GM19035 (cell line): Measurements from ENCODE around the gene HGD.
"Not testable (repeated sequence)": the region's sequence is repeated elsewhere in the genome, so short reads cannot be mapped to it uniquely, and the experiment has no call there.

Experiments used
- ATAC-seq: cut with Tn5 transposase; IDR thresholded peaks from one replicate; pipeline ENCODE4 v1.9.1; 2021; ENCODE audit not compliant: unreplicated experiment

Gene HGD

DNA sequence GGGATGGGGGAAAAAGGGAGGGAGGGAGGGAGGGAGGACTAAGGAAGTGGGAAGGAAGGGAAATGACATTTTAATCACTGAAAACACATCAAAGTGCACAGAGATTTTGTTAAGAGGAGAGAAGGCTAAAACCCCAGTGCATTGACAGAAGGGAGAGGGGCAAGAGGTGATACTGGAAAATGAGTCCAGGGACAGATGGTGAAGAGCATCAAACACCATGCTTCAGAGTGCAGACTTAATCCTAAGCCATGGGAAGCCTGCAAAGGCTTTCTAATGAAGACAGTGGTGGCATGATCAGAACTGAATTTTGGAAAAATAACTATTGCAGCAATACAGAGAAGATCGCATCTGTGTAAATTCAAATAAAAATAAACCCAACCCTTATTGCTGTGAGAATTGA, 41.8 kb downstream of the HGD start:
- ATAC-seq = no peak

DNA sequence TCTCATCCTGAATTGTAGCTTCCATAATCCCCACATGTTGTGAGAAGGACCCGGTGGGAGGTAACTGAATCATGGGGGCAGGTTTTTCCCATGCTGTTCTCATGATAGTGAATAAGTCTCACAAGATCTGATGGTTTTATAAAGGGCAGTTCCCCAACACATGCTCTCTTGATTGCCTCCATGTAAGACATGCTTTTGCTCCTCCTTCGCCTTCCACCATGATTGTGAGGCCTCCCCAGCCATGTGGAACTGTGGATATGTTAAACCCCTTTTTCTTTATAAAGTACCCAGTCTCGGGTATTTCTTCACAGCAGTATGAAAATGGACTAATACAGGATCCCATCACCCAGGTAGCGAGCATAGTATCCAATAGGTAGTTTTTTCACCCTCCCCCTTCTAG, 43.2 kb downstream of the HGD start:
- not testable (repeated sequence) for ATAC-seq

DNA sequence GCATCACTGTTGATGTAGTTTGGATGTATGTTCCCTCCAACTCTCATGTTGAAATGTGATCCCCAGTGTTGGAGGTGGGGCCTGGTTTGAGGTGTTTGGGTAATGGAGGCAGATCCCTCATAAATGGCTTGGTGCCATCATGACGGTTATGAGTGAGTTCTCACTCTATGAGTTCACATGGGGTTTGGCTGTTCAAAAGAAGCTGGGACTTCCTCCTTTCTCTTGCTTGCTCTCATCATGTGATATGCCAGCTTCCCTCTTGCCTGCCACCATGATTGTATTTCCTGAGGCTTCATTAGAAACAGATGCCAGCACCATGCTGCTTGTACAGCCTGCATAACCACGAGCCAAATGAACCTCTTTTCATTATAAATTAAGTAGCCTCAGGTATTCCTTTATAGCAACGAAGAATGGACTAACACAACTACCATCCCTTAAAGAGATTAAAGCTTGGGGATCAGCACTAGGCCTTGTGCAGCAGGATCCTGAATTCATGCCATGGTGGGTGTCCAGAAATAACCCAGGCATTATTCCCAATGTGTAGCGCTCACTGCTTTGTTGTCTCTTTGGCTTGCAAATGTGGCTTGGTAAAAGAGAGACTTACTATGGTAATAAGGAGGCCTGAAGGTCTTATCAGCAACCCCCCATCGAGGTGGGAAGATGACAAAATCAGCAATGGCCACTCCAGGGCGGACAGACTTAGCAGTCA, 44.0 kb downstream of the HGD start:
- no peak for ATAC-seq

DNA sequence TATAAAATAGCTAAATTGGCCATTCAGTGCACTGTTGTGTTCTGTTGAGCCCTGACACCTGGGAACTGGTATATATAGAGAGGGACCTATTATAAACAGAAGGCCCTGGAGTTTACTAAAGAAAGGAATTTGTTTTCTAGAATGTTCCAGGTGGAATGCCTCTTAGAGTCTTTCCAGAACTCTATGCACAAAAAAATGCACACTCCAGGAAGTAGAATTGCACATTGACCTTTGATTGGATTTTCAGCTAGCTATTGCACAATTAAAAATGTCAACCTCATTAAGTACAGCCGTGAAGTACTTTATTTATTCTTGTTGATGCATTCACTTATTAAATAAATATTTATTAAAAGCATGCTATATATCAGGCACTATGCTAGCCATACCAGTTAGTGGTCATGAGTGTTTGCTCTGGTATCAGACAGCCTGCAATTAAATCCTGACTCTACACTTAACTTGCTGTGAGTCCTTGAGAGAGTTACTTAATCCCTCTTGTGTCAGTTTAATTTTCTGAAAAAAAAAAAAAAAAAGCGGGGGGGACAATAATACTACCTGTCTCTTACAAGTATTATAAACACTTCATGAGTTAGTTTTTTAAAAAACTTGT, 45.1 kb downstream of the HGD start:
- ATAC-seq = no peak

DNA sequence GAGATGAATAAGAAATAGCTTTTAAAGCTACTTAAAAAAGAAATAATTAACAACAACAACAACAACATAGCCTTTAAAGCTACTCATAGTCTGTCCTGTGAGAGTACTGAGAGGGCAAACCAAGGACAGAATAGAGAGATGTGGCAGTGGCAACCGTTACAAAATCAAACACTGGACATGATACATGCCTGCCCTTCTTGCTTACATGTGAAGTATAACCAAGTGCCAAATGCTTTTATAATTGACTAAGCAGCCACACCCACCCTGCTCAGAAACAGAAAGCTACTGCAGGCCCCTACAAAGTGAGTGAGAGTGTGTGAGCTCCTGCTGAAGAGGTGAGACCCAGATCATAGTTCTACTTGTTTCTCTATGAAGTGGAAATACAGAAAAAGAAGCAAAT, 47.5 kb downstream of the HGD start:
- no peak for ATAC-seq

DNA sequence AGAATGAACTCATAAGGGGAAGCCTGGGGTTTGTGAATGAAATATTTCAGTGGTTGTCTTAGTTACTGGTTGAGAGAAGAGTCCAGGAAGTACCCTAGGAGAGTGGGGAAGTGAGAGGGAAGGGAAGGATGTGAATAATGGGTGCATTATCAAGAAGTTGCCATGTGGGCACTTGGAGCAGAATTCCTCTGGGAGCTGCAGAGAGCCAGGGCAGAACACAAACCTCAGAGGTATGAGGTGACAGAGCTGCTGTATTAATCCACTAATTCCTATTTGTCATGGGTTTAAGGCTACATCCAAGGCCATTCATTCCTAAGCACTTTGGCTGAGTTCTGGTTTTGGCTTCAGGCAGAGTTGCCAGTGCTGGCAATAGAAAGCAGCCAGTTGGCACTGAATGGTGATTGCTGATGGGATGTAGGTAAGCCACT, 56.9 kb downstream of the HGD start:
- ATAC-seq = no peak

DNA sequence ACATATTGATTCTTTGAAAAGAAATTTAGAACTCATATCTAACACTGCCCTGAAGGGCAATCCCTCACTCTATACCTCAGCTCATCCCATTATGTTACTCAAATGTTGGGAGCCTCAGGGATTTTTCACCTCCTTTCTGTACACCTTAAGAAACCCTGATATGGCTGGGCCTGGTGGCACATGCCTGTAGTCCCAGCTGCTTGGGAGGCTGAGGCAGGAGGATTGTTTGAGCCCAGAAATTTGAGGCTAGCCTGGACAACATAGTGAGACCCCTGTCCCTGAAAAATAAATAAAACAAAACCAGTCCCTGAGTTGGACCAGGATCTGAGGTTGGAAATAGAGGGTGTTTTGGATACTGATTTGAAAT, 58.3 kb downstream of the HGD start:
- ATAC-seq = no peak

DNA sequence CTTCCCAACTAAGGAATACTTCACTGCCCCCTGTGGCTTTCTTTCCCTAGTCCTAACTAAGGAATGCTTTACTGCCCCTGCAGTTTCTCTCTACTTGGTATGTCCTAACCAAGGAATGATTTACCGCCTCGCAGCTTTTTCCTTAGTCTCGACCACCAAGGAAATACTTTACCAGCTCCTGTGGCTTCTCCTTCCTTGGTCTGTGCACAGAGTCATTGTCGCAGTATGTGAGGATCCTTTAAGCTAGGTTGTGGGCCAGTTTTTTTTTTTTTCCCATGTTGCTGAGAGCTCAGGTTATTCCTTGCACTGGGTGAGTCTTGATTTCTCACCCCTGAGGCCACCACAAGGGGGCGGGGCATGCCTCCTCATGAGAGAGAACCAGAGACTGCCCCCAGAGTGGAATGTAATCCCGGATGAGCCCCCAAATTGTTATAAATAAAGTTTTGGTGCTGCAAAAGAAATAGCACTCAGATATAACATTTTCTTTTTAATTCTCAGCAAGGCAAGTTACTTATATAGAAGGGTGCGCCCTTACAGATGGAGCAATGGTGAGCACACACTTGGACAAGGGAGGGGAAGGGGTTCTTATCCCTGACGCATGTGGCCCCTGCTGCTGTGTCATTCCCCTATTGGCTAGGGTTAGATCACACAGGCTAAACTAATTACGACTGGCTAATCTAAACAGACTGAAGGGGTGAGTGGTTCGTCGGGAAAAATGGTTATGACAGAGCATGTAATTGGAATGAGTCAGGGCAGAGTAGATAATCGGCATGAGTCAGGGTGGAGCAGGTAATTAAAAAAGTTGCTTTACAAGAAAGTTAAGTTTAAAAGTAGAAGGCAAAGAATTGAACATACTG, 58.9 kb downstream of the HGD start:
- no peak for ATAC-seq

DNA sequence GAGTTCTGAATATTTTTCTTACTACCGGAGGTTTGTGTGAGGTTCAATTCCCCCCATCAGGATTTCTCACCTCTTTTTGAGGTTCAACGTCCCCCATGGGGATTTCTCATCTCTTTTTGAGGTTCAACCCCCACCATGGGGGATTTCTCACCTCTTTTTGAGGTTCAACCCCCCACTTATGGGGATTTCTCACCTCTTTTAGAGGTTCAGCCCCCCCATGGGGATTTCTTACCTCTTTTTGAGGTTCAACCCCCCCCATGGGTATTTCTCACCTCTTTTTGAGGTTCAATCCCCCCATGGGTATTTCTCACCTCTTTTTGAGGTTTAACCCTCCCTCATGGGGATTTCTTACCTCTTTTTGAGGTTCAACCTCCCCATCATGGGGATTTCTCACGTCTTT, 59.6 kb downstream of the HGD start:
- ATAC-seq = no peak

DNA sequence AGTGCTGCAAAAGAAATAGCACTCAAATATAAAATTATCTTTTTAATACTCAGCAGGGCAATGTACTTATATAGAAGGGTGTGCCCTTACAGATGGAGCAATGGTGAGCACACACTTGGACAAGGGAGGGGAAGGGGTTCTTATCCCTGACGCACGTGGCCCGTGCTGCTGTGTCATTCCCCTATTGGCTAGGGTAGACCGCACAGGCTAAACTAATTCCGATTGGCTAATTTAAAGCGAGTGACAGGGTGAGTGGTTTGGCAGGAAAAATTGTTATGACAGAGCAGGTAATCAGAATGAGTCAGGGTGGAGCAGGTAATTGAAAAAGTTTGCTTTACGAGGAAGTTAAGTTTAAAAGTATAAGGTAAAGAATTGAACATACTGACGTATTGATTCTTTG, 65.3 kb downstream of the HGD start:
- not testable (repeated sequence) for ATAC-seq

DNA sequence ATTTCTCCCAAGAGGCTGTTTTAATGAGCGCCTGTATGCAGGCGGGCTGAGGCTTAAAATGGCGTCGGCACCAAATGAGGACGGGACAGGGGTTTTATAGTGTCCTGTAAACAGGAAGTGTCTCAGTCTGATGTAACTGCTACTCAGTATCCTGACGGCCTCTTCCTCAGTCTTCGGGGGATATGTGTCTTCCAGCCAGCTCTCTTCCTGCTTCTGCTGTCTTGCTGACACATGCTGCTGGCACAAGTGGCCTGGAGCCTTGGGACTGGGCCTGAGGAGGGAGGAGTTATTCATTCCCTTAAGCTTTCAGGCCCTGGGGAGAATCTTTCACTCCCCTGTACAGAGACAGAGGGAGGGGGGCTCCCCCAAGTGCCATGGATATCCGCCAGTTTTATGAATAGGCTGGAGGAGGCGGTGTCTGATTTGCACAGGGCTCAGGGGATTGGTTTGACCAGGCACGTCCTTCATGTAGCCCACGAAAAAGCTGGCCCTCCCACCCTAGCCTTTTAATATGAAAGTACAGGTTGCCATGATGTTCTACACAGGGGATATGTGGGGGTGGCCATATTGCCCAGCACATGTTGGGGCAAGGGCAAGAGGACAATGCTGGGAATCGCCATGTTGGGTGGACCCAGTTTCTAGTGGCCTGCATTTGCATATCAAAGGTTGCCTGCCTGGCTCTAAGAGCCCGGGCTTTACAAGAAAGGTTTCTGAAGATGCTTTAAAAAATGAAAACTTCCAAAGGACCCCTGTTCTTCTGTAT, 66.0 kb downstream of the HGD start:
- ATAC-seq = no peak

DNA sequence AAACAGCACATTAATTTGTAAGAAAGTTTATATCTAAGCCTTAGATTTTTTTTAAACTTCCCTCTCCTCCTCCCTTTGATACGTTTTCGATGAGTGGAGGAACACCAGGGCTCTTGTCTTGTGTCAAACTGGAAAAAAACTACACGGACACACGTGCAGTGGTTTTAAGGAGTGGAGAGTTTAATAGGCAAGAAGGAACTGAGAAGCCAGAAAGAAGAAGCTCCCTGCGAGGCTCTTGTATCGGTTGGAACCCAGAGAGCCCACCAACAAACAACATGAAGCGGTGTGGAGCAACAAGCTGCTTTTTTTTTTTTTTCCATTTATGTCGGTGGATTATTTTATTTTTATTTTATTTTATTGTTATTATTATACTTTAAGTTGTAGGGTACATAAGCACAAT, 67.3 kb downstream of the HGD start:
- no peak for ATAC-seq

DNA sequence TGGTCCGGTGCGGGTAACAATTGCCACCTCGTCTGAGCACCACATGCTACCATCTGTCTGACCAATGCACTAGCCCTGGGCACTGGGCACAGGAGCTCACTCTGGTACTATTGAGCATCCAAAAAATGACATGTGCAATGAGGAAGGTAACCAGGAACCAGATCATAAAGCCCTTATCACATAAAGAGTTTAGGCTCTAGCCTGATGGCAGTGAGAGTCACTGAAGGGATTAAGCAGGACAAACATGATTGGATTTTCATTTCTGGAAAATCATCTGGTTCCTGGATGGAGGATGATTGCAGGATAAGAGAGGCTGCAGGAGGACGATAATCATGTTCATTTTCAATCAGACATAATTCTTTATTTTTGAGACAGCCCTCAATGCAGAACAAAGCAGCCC, 73.5 kb downstream of the HGD start:
- ATAC-seq = no peak

DNA sequence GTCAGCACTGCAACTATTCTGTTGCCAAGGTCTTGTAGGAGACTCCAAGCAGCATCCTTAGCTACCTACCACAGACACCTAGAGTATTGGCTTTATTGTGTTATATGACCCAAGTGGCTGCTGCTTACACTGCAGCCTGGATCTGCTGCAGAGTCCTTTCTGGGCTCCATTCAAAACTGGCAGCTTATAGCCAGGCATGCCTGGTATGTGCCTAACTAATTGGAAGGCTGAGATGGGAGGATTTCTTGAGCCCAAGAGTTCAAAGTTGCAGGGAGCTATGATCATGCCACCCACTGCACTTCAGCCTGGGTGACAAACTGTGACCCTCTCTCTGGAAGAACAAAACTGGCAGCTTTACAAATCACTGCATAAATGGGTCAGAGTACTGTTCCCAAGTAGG, 77.3 kb downstream of the HGD start:
- no peak for ATAC-seq

DNA sequence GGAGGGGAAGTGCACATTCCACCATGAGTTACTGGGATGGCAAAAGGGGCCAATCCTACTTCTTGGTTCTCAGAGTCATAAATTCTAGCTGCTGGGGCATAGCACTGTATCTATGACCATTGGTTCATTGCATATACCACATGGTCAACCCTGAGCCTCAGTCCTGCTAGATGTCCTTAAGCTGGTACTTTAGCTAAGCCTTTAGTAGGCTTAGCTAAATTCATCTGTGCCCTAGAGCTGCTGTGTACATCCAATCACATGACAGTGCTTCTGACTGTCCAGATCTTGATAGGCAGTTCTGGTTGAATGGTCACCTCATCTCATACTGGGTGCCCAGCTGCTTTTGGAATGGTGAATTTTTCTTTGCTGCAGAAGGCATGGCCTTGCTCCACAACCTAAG, 77.7 kb downstream of the HGD start:
- ATAC-seq = no peak

DNA sequence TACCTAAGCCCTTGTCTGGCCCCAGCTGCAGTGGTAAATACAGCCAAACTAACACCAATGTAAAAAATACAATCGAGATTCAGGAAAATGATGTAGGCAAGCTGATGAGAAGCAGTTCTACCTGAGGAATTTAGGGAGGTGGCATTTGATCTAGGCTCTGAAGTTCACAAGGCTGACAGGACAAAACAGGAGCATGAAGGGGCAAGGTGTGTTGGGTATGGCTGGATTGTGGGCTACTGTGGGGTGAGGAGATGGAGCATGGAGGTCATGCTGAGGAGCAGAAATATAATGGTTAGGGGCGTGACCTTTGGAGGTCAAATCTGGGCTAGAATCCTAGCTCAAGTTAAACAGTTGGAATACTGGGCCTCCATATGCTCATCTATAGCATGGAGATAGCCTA, 79.4 kb downstream of the HGD start:
- no peak for ATAC-seq

DNA sequence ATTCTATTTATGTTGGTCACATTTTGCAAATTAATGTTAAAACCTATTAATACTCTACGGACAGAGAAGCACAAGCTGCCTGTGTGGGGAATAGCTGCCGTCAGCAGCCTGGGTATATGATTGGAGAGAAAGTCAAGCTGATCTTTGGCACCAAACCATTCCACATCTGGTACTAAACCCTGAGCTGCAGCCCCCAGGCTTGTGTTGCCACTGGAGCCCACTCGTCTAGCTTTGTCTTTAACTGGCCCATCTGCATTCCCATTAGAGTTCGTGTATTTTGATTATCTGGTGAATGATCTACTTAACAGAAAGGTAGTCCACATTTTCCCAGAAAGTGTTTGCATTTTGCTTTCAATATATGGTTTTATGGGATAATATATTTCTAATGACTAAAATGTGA, 80.5 kb downstream of the HGD start:
- ATAC-seq = no peak

DNA sequence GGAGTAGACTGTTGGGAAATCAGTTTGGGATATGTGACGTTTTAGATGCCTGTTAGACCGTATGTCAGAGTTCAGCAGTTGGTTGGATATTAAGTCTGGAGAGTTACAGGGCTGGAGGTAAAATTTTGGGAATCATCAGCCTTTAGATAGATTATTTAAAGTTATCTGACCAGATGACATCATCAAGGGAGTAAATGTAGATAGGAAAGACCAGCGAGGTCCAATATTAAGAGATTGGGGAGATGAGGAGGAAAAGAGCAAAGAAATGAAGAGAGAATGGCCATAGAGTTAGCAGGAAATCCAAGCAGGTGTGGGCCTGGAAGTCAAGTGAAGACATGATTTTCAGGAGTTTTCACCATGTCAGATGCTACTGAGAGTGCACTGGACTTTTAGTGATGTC, 82.8 kb downstream of the HGD start:
- no peak for ATAC-seq

DNA sequence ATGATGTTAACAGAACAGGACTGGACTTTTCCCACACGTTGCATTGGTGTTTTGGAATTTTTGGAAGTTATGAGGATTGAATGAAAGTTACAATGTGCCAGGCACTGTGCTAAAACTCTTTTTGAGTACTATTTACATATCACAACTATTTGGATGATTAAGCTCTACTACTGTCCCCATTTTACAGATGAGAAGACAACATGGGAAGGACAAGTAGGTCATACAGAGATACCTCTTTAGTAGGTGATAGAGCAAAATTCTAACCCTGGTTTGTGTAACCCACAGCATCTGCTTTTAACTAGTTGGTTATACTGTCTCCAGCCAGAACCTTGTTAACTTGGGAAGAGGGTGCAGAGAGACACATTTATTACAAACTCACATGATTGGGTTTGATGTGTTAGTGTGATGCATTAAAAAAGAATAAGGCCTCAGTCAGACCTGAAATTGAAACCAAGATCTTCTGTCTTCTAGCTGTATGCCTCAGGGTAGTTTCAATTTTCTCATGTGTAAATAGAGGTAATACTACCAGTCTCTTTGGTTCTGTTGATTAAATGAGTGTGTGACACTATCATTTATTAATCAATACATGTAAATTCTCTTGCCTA, 84.5 kb downstream of the HGD start:
- peak; percentile 38 for ATAC-seq

DNA sequence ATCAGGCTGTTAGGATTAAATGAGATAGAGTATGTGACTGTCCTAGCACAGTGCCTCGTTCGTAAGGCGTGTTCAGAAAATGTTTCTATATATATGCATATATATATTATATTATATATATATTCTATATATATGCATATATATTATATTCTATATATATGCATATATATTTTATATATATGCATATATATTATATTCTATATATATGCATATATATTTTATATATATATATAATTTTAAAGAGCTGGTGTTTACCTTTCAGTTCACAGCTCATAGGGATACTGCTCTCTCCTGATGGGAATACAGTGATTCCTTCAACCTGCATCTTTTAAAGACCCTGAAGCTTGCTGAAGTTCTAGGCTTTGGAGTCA, 85.2 kb downstream of the HGD start:
- no peak for ATAC-seq
